A673 (cell line): ENCODE measurements around the gene GZF1.

Experiments used
- EZH2 ChIP-seq: fragments of 200-600 bp; sonication (generic); IDR thresholded peaks from 2 replicates; pipeline ENCODE4 v1.6.1; 2017; ENCODE audit warnings: borderline replicate concordance, low read depth, mild to moderate bottlenecking, mixed read lengths, antibody characterized with exemption, low read length; ENCODE audit not compliant: poor library complexity, severe bottlenecking
- TF ChIP-seq, protein P1 (sequence below): fragments of 300-800, 200-600 bp; sonication (generic); conservative IDR thresholded peaks from 2 replicates; pipeline ENCODE4 v1.5.1; 2017; ENCODE audit warnings: low read depth, mild to moderate bottlenecking, antibody characterized with exemption, low read length, moderate library complexity, mixed read lengths

DNA sequence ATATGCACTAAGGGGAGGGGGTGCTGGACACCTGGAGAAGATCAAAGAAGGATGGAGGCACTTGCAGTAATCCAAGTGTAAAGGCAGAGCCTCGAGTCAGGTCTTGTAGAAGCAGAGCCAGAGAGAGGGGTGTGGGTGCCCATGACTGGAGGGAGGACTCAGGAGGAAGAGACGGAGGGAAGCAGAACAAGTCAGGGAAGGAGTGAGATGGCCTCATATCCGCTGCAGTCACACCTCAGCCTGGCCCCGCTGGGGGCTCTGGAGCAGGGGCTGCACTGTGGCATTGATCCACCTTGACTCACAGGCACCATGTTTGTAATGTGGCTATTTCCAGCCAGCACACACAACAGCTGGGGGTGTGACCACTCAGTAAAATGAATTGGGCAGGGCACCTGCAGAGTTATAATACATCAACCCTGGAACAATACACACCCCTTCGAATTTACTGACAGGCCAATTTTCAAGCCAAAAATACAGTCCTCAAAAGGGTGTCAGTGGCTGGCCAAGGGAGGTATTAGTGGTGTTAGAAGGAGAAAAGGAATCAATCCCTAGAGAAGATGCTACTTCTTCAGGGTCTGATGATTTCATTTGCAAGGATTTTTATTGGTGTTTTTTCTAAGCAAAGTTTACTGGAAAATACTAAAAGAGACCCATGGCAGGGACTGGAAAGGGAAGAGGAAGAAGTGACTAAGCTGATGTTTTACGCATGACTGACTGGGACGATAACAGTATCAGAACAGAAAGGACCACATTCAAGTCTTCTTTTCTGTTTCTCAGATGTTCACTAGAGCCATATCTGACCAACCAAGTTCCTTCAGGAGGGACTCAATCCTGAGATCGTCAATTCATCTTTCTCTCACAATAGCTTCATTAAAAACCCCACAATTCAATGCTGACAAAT lies 30.3 kb upstream of the GZF1 start:
- TF ChIP-seq, protein P1, sequence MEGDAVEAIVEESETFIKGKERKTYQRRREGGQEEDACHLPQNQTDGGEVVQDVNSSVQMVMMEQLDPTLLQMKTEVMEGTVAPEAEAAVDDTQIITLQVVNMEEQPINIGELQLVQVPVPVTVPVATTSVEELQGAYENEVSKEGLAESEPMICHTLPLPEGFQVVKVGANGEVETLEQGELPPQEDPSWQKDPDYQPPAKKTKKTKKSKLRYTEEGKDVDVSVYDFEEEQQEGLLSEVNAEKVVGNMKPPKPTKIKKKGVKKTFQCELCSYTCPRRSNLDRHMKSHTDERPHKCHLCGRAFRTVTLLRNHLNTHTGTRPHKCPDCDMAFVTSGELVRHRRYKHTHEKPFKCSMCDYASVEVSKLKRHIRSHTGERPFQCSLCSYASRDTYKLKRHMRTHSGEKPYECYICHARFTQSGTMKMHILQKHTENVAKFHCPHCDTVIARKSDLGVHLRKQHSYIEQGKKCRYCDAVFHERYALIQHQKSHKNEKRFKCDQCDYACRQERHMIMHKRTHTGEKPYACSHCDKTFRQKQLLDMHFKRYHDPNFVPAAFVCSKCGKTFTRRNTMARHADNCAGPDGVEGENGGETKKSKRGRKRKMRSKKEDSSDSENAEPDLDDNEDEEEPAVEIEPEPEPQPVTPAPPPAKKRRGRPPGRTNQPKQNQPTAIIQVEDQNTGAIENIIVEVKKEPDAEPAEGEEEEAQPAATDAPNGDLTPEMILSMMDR = no peak
- no peak for TF ChIP-seq EZH2
